AG09319 (cell line): ENCODE results near the gene USP10.
"Not testable (repeated sequence)": the region's sequence is repeated elsewhere in the genome, so short reads cannot be mapped to it uniquely, and the experiment has no call there.

Experiments used
- DNase-seq: peaks from one replicate; pipeline ENCODE4 v3.0.0-alpha.2; 2010; ENCODE audit warnings: low read depth; ENCODE audit errors: extremely low read depth
- TF ChIP-seq, protein P1 (sequence below): IDR thresholded peaks from 2 replicates; pipeline ENCODE4 v1.5.1; 2011; ENCODE audit warnings: low read depth, mild to moderate bottlenecking, inconsistent platforms, low read length, moderate library complexity

USP10 gene

DNA sequence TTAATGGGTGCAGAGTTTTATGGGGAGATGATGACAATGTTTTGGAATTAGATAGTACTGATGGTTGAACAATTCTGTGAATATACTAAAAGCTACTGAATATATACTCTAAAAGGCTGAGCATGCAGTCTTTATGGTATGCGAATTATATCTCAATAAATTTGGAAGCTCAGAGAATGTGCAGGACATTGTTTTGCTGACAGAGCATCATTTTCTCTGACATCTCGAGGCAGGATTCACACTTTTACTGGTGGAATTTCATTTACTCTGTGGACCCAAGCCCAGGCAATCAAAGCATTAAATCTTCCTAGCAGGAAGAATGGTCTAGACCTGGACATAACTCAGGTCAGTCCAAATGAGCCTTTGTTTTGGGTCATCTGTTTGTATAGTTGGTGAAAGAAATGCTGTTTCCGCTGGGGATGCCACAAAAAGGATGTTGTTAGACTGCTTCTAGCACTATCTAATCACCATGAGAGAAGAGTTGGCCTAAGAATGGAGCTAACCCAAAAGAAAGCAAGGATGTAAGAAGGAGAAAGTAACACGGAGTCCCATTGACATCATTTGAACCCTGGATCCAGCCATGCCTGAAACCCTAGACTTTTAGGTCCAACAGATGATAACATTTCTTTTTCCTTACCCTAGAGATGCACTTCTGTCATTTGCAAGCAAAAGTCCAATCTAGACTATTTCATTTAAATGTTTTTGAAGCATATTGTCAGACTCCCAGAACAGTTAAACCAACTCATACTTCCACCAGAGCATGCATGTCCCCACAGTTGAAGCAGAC lies 18.8 kb upstream of the USP10 start:
- TF ChIP-seq, protein P1, sequence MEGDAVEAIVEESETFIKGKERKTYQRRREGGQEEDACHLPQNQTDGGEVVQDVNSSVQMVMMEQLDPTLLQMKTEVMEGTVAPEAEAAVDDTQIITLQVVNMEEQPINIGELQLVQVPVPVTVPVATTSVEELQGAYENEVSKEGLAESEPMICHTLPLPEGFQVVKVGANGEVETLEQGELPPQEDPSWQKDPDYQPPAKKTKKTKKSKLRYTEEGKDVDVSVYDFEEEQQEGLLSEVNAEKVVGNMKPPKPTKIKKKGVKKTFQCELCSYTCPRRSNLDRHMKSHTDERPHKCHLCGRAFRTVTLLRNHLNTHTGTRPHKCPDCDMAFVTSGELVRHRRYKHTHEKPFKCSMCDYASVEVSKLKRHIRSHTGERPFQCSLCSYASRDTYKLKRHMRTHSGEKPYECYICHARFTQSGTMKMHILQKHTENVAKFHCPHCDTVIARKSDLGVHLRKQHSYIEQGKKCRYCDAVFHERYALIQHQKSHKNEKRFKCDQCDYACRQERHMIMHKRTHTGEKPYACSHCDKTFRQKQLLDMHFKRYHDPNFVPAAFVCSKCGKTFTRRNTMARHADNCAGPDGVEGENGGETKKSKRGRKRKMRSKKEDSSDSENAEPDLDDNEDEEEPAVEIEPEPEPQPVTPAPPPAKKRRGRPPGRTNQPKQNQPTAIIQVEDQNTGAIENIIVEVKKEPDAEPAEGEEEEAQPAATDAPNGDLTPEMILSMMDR, result no peak
- no peak for DNase-seq

DNA sequence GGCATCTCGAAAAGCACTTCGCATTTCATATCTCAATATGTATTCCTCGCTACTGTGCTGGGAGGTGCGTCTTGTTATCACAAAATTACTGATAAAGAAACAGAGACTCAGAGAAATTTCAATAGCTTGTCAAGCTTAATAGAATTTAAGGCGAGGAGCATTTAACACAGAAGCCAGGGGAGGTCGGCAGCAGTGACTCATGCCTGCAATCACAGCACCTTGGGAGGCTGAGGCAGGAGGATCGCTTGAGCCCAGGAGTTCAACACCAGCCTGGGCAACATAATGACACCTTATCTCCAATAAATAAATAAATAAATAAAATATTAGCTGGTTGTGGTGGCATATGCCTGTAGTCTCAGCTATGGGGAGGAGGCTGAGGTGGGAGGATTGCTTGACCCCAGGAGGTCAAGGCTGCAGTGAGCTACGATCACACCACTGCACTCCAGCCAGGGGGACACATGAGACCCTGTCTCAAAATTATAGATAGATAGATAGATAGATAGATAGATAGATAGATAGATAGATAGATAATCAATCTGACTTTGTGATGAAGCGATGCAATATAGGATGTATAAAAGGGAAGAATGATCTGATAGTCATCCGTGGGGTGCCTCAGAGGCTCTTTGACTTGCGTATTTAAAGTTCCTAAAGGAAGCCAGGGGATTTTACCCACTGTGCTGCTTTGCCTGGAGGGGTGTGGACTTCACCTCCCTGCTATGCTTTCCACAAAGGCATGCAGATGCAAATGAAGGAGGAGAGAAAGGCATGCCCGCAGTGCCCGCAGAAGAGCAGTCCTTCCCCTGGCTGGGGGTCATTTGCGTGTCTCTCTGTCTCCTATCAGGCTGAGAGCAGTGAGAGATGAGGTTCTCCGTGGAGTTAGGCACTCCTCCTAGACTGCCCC lies 15.9 kb upstream of the USP10 start:
- no peak for DNase-seq
- TF ChIP-seq, protein P1, result no peak

DNA sequence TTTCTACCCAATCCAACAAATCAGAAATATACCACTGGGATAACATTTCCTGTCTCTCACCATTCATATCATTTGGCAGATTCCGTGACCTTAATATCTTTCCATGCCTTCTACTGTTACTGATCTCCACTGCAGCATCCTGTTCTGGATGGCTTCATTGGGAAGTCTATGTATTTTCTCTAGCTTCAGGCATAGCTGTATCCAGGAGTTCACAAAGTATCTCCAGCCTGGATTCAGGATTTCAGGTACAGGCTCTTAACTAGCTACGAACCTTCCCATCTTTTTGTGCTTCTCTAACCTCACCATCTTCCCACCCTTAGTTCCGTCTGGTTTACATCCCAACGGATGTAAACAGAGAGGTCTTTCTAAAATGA lies 15.2 kb upstream of the USP10 start:
- no peak for DNase-seq
- TF ChIP-seq, protein P1, result no peak

DNA sequence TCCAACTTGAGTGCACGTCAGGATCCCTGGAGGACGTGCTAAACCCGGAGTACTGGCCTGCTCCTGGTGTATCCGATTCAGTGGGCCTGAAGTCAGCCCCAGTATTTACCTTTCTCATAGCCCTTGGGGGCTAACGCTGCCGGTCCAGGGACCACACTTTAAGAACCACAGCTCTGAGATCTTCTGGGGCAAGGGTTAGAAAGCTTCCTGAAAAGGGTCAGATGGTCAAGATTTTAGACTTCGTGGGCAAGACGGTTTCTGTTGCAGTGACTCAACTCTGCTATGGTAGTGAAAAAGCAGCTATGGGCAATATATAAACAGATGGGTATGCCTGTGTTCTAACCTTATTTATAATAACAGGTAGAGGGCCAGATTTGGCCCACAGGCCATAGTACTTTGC lies 14.6 kb upstream of the USP10 start:
- TF ChIP-seq, protein P1, result no peak
- DNase-seq, result no peak

DNA sequence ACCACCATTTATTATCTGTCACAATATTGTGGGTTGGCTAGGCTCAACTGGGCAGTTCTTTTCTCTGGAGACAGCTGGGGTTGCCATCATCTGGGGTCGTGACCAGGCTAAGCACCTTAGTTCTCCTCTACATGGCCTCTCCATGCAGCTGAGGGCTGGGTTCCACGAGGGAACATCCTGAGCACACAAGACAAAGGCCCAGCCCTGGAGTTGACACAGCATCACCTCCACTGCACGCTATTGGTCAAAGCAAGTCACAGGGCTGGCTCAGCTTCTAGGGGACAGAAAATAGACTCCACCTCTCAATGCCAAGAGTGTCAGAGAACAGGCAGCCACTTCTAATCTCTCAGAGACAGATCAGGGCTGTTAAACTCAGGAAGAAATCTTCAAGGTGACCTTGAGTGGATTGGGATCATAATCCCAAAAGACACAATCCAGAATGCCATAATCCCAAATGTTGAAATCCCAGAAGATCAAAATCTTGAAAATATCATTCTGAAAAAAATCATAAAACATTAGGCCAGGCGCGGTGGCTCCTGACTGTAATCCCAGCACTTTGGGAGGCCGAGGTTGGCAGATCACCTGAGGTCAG lies 13.0 kb upstream of the USP10 start:
- DNase-seq, result no peak
- TF ChIP-seq, protein P1, result no peak

DNA sequence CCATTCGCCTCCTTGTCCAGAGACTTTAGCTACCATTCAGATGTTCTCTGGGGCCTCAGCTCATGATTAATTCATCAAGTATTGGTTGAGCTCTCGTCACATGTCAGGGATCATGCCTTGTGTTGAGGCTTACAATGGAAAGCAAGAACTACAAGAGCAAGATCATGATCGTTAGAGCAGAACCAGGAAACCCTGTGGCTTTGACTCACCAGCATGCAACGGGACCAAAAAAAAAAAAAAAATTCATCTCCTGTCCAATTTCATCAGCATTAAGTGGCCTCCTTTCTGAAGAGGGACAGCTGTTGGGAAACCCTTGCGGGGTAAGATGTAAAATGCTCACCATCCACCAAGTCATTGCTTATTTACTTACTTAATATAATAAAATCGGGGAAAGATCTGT lies 12.1 kb upstream of the USP10 start:
- peak; percentile 73 for DNase-seq
- TF ChIP-seq, protein P1, result no peak

DNA sequence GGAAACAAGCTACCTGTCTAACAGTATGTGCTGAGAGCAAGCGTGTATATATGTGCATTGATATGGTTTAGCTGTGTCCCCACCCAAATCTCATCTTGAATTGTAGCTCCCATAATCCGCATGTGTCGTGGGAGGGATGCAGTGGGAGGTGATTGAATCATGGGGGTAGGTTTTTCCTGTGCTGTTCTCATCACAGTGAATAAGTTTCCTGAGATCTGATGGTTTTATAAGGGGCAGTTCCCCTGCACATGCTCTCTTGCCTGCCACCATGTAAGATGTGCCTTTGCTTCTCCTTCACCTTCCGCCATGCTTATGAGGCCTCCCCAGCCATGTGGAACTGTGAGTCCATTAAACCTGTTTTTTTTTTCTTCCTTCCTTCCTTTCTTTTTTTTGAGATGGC lies 11.6 kb upstream of the USP10 start:
- DNase-seq, result not testable (repeated sequence)
